IPS-11a (cell line): ENCODE measurements around the gene MYL6B.

Experiments used
- H3K4me3 ChIP-seq: one replicate; pipeline ENCODE4 v1.5.1; 2013; ENCODE audit warnings: low read depth, low read length, control low read depth

The MYL6B gene

GRCh38 chr12:56204275-56204674 lies 51.9 kb downstream of the MYL6B start:
- H3K4me3 ChIP-seq, result no peak overlapping the region

- H3K4me3 ChIP-seq, result no peak overlapping the region
Measured at GRCh38 chr12:56205445-56205844, 53.1 kb downstream of the MYL6B start.

- H3K4me3 ChIP-seq, result no peak overlapping the region
Measured at GRCh38 chr12:56206452-56207166, 54.2 kb downstream of the MYL6B start.
